Cardiac fibroblast (primary cell): ENCODE results near the gene LAG3.
A peak's percentile ranks its signal among the peaks of the same experiment; 100 is the strongest.

Experiments
- DNase-seq, 2 donors: peaks; one replicate each; pipeline versions ENCODE4 v3.0.0 to v3.0.0-alpha.2; 2010; ENCODE audit warnings: low read depth in 2 of 2
- H3K4me3 ChIP-seq, 2 donors: replicated peaks in 1 of 2; 1 replicate in 1 of 2; 2 replicates in 1 of 2; pipeline ENCODE4 v1.5.1; 2011; ENCODE audit warnings: low read depth in 2 of 2, low read length in 2 of 2, mild to moderate bottlenecking in 2 of 2, moderate library complexity in 1 of 2
- TF ChIP-seq, protein P1 (sequence below): IDR thresholded peaks from one replicate; pipeline ENCODE4 v1.5.1; 2011; ENCODE audit warnings: low read depth, mild to moderate bottlenecking, low read length, inconsistent platforms

Gene LAG3

DNA sequence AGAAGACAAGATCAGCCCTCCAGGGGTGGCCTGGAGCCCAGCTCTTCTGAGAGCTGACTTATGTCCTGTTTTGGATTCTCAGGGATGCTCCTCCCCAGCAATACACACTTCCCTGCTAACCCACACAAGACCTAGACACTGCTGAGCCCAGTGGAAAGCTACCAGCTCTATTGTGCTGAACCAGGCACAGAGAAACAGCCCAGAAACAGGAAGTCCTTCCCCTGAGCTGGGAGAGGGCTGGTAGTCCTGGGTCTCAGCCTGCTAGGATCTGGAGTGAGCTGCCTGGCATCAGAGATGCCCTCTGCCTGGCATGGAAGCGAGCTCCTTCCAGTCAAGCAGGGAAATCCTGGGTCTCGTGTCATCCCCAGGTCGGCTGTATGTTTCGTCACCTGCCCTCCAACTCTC lies 1.2 kb upstream of the LAG3 start:
- TF ChIP-seq, protein P1, sequence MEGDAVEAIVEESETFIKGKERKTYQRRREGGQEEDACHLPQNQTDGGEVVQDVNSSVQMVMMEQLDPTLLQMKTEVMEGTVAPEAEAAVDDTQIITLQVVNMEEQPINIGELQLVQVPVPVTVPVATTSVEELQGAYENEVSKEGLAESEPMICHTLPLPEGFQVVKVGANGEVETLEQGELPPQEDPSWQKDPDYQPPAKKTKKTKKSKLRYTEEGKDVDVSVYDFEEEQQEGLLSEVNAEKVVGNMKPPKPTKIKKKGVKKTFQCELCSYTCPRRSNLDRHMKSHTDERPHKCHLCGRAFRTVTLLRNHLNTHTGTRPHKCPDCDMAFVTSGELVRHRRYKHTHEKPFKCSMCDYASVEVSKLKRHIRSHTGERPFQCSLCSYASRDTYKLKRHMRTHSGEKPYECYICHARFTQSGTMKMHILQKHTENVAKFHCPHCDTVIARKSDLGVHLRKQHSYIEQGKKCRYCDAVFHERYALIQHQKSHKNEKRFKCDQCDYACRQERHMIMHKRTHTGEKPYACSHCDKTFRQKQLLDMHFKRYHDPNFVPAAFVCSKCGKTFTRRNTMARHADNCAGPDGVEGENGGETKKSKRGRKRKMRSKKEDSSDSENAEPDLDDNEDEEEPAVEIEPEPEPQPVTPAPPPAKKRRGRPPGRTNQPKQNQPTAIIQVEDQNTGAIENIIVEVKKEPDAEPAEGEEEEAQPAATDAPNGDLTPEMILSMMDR = no peak
- H3K4me3 ChIP-seq = no peak overlapping the region
- no peak for DNase-seq

DNA sequence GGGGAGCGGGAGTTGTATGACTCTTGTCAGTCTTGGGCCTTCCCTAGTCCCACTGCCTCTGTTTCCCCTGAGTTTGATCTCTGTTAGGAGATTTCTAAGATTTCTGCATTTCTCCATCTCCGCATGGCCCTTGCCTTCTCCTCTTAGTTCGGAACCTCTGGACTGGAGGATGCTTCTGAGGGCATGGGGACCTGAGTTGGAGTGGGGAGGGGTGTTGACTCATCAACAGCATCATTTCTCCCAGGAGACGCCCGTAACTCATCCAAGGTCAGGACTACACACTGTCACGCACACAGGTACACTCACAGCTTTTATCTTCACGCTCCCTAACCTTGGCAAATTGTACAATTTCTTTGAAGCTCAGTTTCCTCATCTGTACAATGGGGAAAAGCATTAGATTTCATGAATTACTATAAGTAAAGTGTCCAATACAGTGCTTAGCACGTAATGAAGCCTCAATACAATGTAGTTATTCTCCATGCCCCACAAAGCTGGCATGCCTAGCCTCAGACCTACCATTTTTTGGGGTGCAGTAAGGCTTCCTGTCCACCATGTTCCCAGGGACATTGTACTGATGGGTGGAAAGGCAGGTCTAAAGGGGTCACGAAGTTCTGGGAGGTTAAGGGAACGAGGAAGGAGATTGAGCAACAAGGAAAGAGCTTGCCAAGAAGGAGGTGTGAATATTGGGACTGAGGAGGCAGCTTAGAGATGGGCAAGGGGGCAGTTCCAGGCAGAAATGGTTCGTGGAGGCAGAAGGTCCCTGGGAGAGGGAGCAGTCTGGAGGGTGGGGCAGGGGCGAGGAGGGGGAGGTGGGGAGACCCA lies 600 bp upstream of the LAG3 start:
- H3K4me3 ChIP-seq = no peak overlapping the region
- TF ChIP-seq, protein P1 = no peak
- DNase-seq = peak; percentile 36 to 44

DNA sequence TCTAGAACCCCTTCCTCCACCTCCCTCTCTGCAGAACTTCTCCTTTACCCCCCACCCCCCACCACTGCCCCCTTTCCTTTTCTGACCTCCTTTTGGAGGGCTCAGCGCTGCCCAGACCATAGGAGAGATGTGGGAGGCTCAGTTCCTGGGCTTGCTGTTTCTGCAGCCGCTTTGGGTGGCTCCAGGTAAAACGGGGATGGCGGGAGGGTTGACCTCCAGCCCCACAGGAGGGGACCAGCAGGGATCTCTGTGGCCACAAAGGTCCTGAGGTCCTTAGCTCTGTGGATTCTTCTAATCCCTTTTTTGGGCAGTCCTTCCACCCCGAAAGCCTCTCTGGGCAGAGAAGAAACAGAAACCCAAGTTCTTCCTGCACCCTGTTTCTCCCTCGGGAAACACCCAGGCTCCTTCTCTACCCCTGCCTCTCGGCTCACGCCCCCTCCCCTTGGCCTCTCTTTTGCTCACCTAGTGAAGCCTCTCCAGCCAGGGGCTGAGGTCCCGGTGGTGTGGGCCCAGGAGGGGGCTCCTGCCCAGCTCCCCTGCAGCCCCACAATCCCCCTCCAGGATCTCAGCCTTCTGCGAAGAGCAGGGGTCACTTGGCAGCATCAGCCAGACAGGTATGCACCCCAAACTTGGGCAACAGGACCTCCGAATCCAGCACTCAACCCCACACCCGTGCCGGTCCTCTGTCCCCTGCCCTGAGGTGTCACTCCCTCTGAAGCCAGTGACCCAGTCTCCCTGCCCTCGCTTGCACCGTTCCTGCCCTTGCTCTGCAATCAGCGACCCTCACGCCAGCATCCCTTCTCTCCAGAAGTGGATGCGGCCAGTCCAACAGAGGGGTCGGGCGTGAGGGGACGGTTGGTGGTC lies 638 bp downstream of the LAG3 start:
- H3K4me3 ChIP-seq = no peak overlapping the region
- TF ChIP-seq, protein P1 = no peak

DNA sequence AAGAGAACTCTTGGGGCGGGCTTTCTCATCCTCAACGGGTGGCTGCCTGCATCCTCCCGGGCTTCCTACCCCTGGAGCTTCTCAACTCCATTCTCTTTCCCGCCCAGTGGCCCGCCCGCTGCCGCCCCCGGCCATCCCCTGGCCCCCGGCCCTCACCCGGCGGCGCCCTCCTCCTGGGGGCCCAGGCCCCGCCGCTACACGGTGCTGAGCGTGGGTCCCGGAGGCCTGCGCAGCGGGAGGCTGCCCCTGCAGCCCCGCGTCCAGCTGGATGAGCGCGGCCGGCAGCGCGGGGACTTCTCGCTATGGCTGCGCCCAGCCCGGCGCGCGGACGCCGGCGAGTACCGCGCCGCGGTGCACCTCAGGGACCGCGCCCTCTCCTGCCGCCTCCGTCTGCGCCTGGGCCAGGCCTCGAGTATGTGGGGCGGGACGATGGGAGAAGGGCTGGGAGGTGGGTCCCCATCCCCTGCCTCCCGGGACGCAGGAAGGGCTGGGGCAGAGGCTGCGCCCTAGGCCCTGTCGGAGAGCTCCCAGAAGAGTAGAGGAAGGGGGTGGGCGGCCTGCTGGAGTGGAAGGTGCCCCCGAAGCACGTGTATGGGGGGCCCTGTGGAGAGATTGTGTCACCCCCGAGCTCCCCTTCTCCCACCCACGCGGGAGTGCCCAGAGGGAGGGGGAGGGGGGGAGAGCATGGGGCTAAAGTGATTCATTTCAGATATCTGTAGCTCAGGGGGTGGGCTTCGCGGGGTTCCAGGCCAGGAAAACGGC lies 1.5 kb downstream of the LAG3 start:
- DNase-seq = no peak
- TF ChIP-seq, protein P1 = no peak

More for the DNA sequence above, 638 bp downstream of the LAG3 start:
- DNase-seq = no peak

DNA sequence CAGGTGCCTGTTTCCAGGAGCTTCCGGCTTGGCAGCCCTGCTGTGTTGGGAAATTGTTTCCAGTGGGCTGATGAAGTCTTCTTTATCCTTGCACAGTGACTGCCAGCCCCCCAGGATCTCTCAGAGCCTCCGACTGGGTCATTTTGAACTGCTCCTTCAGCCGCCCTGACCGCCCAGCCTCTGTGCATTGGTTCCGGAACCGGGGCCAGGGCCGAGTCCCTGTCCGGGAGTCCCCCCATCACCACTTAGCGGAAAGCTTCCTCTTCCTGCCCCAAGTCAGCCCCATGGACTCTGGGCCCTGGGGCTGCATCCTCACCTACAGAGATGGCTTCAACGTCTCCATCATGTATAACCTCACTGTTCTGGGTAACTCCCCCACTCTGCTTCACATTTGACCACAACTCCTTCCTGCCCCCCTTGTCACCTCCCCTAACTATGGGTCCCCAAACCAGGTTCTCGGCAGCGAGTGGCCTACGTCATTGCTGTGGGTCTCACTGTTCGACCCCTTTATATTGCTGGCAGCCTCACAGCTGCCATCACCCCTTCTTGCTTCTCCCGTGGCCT lies 2.3 kb downstream of the LAG3 start:
- TF ChIP-seq, protein P1 = no peak
- no peak for DNase-seq
- H3K4me3 ChIP-seq = no peak overlapping the region

More for the DNA sequence above, 1.5 kb downstream of the LAG3 start:
- H3K4me3 ChIP-seq = no peak overlapping the region
